Activated CD4-positive, alpha-beta T cell treated with anti-CD3 and anti-CD28 coated beads for 48 hours (primary cell): ENCODE data around the gene PSMC5.
A peak's percentile ranks its signal among the peaks of the same experiment; 100 is the strongest.

Experiments used
- DNase-seq: peaks from one replicate; pipeline ENCODE4 v3.0.0-alpha.2; 2020

PSMC5 gene

DNA sequence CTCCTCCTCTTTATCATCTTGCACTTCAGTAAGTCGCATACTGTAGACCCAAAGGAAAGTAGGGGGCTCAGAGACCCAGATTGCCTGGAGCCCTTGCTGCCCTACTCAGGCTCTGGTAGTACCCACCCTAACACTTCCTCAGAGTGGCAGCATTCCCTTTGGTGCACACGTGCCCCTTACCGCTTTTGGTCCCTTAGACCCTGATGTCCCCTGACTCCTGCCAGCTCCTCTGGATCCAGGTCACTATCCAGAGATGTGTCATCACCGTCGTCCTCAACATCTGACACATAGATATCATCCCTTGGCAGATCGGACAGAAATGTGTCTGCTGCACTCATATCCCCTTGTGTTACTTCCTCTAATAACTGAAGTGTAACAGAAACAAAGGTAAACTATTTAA lies 5.4 kb upstream of the PSMC5 start:
- DNase-seq, result no peak

DNA sequence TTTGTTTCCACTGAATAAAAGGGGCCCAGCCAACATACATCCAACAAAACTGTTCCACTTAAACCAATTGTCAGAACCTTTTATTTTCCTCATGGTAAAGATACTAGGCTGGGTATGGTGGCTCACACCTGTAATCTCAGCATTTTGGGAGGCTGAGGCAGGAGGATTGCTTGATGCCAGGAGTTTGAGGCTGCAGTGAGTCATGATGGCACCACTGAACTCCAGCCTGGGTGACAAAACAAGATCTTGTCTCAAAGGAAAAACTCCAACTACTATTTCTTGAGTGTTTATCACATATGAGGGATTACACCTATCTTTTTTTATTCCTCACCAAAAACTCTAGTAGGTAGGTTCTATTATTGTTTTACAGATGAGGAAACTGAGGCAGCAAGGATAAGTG lies 4.7 kb upstream of the PSMC5 start:
- DNase-seq, result no peak

DNA sequence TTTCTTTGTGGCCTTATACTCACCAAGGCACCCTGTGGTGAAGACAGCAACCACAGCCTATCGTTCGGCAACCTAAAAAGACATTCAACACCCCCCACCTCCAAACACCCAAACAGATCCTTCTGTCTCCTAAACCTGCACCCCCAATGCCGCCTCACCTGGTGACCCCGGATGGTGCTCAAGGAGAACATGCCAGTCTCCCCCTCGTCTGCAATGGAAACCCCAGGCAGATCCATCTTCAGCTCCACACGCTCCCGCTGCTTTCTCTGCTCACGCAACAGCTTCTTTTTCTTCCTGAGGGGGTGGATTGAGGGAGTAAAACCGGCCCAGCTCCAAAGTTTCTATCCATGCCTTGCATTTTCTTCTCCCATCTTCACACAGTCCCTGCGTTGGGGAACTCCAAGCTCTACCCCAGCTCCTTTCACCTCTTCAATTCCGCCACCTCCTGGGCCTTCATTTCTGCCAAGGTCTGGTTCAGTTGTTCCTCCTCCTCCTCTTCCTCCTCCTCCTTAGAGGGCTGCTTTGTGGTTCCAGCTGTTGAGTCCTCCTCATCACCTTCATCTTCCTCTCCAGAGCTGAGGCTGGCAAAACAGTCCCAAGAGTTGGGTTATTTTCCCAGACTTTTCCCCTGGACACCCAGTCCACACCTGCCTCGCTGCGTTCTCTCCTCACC lies 3.4 kb upstream of the PSMC5 start:
- DNase-seq, result no peak

DNA sequence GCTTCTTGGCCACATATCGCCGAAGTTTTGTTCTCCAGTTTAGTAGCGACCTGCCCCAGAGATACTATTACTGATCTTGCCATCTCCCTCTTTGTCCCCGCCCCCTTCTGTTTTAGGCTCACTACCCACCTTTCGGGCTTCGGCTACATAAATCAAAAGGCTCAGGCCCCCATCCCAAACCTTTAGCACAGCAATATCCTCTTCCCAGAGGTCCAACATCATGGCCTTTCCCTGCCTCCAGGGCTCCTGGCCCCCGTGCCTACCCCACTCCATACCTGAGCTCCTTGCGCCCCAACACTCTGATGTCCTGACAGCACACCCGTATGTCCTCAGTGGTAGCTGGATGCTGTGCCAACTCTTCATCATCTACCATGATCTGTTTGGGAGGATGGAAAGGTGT lies 2.9 kb upstream of the PSMC5 start:
- DNase-seq, result no peak

DNA sequence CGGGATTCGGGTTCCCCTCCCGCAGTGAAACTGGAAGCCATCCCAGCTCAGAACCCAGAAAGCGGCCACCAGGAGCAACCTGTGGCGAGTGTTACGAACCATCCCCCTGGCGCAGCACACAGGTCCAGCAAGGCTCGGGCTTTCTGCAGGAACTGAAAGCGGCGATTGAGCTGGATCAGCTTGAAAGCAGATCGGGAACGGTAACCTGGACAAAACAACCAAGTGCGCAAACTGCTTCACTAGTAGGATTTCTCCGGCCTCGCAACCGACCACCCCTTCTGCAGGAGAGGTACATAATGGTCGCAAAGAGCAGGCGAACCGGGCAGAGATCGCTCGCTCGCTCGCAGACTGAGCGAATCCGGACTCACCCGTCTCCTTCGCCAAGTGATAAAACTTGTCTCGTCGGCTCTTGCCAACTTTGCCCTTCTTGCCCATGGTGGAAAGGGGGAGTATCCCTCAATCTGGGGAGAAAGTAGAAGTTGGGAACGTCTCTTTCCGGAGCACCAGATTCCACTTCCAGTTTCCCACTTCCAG lies 696 bp upstream of the PSMC5 start:
- DNase-seq, result no peak

DNA sequence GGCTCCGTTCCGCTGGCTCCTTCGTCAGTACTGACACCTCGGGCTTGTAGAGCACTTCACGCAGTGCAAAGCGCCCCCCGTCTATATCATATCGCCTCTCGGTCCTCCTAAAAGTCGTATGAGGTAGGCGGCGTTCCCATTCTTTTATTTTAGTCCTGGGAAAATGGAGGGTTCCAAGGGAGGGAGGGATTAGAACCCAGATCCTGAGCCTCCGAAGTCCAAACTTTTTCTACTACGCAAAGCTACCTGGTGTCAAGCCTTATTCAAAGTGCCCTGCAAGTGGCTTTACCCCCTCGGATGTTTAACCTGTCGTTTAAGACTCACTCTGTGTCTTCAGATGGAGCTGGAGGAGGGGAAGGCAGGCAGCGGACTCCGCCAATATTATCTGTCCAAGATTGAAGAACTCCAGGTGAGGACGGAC lies 580 bp downstream of the PSMC5 start:
- DNase-seq, result no peak

DNA sequence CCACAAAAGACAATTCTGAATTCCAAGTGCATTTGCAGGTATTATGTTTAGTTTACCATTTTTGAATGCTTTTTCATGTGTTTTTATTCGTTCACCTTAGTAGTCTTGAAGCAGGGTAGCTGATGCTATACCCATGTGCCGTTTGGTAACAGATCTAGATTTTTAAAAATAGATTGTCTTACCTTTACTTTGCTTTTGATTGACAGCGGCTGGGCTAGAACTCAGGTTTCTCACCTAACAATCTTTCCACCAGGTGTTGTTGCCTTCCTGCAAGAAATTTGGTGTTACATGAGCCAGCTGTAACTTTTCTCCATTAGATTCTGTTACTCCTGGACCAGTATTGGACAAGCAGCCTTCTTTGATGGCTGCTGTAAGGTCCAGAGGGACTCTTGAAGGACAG lies 1.7 kb downstream of the PSMC5 start:
- DNase-seq, result no peak

DNA sequence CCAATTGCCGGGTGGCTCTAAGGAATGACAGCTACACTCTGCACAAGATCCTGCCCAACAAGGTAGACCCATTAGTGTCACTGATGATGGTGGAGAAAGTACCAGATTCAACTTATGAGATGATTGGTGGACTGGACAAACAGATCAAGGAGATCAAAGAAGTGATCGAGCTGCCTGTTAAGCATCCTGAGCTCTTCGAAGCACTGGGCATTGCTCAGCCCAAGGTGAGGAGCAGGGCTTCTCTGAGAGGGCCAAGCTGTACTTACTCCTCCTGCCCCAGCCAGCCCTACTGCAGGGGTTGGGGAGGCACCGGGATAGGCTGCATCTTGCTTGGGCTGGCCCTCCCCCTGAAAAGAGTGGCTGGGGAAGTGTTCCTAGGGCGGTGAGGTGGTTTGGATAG lies 3.0 kb downstream of the PSMC5 start:
- DNase-seq, result no peak

DNA sequence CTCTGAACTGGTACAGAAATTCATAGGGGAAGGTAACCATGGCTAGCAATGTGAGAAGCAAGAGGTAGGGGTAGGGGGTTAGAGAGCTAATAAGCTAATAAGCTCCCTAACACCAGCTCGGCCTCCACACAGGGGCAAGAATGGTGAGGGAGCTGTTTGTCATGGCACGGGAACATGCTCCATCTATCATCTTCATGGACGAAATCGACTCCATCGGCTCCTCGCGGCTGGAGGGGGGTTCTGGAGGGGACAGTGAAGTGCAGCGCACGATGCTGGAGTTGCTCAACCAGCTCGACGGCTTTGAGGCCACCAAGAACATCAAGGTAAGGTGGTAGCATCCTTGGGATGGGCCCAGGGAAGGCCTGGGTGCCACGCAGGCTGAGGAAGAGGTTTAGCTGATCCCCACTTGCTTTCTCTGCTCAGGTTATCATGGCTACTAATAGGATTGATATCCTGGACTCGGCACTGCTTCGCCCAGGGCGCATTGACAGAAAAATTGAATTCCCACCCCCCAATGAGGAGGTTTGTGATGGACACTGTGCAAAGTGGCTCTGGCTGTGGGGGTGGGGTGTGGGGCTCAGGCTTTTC lies 3.8 kb downstream of the PSMC5 start:
- no peak for DNase-seq

DNA sequence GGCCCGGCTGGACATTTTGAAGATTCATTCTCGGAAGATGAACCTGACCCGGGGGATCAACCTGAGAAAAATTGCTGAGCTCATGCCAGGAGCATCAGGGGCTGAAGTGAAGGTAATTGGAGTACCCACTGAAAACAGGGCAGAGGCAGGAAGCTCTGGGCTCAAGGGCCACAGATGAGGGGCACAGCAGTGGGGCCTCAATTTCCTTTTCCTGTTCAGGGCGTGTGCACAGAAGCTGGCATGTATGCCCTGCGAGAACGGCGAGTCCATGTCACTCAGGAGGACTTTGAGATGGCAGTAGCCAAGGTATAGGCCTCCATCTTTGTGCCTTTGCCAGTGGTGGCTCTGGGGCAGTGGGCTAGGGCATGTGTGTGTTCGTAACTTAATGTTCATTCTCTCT lies 4.3 kb downstream of the PSMC5 start:
- no peak for DNase-seq

DNA sequence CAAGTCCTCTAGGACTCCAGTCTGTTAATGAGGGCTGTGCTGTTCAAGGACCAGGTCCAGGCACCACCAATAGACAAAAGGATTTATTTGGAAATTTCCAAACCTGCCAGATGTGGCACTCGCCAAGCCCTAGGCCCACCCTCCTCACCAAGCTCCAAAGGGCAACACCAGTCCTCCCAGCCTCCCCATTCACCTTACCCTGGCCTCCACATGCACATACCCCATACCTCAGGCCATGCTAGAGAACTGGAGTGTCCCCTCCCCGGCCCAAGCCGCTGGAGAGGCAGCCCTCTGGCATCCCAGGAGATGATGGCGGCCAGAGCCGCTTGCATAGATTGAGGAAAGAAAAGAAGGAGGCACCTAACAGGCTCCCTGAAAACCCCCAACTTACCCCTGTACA lies 4.8 kb downstream of the PSMC5 start:
- no peak for DNase-seq

DNA sequence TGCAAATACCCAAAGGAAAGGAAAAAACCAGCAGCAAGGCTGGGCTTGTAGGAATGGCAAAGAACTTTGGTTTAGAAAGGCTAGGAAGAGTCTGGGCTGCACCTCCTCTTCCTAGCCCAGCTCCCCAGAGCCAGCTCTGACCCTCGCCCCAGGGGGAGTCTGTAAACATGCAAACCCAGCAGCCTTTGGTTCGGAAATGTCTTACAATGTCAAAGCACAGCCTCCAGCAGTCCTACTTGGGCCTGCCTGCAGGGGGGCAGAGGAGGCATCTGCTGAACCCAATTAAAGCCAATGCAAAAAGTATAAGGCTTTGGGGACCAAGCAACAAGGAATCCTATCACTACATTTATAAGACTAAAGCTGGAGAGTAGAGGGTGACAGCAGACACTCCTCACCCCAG lies 5.2 kb downstream of the PSMC5 start:
- DNase-seq, result no peak

DNA sequence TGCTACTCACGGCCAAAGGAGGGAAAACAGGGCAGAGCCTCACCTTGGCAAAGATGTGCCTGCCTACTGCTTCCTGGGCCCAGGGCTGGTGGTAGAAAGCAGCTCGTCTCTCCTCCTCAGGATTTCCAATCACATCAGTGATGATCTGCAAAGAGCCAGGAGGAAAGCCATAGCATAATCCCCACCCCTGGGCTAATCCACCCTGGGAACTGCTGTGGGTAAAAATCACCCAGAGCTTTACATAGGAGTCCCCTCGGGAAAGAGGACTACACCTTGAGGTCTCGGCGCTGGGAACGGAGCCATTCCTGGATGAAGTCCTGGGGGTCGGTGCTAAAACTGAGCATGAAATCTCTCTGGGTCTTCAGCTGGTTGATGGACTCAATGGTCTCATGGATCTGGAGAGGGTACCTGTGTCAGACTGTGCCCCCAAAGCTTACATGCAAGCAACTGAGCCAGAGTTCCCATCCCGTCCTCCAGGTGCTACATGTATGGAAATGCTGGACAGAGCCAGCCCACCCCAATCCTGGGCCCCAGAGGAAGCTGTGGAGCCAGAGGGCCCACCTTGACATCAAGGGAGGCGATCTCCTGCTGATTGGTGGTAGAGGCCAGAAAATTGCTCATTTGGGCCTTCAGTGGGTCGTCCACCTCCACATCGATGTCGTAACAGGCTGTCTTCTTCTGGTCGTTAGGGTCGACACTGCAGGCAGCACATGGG lies 6.0 kb downstream of the PSMC5 start:
- no peak for DNase-seq

DNA sequence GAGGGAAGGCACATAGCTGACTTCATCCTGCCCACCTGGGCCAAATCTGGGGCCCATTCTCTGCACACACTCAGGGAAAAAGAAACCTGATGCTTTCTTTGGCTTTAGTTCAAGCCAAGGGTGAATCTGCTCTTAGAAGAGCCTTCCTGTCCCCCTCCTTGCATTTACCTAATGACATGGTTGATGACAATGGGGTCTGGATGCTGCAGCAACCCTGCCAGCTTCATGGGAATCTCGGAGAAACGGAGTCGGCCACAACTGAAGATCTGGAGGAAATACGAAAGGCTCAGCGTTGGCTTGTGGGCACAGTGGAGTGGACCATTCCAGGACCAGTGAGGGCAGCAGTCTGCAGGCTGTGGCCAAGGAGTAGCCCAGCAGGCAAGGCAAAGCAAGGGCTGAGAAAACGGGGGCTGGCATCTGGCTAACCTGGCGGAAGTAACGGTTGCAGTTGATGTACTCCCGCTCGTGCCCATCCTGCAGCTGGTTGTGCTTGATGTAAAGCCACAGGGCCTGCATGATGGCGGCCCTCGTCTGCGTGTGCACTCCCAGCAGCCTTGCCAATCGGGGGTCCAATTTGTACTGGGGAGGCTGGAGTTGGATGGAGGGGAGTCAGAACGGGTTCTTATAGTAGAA lies 6.6 kb downstream of the PSMC5 start:
- no peak for DNase-seq

DNA sequence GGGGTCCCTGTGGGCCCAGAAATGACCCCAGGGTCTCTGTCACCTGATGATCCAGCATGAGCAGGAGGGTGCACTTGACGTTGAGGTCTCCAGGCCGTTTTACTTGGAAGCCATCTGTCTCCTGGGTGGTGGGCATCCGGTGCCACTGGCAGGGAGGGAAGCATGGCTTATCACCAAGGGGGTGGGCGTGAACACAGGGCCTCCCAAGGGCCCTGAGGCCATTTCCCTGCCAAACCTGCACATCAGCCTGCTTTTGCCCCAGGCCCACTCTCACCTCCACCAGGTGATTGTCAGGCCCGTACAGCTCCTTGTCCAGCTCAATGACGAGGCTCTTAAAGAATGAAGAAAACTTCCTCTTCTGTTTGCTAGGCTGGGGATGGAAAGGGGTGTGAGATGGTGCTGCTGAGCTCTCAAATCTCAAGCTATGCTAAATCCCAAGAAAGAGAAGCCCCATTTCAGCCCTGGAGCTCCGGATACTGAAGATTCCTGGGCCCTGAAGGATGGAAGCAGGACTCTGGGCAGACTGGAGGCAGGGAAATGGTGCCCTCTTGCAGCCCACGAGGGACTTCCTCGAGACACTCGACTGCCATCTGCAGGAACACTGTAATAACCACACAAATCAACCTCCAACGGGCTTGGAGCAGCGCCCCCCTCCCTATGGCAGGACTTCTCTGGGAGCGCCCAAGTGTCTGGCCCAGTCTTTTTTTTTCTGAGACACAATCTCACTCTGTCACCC lies 7.4 kb downstream of the PSMC5 start:
- peak; percentile 54 for DNase-seq

DNA sequence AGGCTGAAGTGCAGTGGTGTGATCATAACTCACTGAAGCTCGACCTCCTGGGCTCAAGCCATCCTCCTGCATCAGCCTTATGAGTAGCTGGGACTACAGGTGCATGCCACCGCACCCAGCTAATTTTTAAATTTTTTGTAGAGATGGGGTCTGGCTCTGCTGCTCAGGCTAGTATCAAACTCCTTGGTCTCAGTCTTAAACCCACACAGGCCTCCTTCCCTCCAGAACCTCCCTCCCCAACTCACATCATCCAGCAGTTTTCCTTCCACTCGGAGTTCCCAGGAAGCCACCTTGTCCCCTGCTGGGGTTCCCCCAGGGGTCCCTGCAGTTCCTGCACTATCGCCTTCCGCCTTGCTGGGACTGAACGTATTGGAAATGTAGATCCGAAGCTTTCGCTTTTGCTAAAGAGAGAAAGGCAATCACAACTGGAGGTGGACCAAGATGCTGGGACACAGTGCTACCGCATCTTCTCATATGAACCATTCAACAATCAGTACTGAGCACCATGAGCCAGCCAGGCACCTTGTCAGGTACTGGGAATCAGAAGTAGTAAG lies 8.0 kb downstream of the PSMC5 start:
- no peak for DNase-seq

DNA sequence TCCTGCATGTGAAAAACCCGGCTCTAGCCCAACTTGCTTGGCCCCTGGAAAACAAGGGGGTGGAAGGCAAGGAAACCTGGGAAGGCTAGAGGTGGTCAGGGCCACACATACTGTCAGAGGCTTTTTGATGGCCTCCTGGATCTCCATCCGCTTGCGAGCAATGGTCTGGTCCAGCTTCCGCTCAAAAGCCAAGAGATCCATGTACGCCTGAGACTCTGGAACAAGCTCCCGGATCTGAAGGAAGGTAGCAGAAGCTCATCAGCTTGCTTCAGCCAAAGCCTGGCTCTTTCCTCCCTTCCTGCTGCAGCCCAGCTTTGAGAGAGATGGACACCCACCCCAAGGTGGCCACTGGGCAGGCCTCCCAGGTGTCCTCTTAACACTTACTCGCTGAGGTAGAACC lies 9.6 kb downstream of the PSMC5 start:
- DNase-seq, result no peak

DNA sequence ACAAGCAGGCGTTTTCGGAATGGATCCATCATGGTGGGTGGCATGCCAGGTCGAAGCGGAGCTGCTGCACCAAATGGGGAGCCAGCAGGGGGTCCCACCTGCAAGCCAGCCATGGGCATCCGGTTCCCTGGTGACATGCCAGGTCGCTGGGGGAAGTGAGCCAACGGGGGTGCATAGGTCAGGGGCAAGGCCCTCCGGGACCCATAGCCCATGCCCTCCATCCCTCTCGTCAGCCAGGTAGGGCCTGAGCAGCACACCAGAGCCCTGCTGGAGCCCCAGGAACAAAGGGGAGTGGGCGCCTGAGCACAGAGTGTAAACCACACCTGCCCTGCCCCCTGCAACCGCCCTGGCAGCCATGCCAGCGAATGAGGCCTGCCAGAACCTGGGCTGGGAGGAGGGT lies 10.2 kb downstream of the PSMC5 start:
- no peak for DNase-seq

DNA sequence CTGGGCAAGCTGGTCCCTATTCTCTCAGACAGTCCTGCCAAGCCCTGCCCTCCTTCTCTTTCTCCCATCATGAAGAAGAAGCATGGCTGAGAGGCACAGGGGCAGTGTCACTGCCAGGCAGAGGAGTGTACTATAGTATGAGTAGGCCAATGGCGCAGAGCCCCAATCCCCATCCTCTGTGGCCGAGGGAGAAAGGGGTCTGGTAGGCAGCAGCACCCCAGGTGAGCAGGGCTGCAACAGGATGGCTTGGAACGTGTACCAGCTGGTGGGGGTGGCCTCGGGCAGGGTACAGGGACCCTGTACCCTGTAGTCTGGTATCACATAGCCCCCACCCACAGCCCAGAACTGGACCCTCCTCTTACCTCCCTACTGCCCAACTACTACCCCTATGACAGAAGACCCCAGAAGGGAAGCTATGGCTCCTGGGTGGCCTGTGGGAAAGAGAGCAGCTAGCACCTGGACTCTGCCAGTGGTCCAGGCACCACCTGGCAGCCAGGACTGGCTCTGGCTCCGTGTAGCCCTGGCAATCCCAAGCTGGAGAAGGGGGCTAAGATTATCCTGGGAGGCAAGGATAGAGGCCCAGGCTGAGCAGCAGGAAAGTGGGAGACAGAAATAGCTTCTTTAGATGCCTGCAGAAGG lies 10.8 kb downstream of the PSMC5 start:
- no peak for DNase-seq

DNA sequence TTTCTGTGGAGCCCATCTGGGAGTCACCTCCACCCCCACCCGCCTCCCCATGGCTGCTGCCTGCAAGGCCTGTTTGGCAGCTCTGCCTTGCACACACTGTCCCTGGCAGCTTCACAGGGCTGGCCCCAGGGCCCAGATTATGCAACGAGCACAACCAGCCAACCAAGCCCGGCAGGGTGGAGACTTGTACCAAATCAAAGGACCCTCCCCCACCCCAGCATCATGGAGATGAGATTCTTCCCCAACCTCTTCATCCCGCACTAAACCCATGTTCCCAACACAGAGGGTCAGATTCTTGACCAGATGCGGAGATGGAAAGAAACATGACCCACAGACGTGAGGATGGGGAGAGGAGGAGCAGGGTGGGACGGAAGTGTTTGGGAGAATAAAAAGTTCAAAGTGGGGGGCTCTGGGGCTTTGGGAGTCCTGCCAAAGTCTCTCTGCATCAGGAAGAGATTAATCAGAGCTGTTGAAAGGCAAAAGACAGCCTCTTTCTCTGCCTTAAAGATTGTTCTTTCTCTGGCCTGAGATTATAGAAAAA lies 11.5 kb downstream of the PSMC5 start:
- no peak for DNase-seq

DNA sequence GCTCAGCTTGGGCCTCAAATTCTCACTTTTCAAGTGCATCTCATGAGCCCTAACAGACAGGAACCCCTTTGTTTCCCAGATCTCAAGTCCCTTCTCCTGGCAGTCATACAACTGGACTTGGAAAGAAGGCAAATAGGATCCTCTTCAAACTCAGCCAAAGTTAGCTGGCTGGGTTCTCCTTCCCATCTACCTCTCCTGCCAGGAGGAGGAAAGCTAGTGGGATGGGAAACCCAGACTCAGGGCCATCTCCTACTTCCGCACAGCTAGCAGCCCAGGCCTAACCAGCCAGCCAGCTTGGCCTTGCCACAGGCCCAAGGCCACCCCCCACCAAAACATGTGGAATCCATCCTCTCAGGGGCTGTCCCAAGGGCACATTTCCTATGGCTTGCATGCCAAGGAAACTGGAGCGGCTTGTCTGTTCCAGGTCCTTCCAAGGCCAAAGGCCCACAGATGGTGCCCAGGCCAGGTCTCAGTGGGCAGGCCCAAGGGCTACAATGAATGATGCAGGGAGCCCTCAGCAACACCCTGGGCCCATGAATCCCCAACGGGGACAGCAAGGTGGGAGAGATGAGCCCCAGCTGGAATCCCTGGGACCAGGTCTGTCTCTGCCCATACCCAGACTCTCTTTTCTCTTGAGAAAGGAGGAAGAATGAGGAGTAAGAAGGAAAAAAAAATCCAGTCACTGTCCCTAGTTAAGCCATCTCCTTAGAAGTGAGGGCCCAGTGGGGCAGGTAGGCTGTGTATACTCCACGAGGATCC lies 13.5 kb downstream of the PSMC5 start:
- DNase-seq, result no peak
